ENCODE results near the gene EIF4EBP3. TPM values are rescaled to one million over a fixed set of nuclear protein-coding genes. Genes with fewer than 3 reads are reported as not detected.

The EIF4EBP3 gene
- total RNA-seq, 1 experiment from 2014 or later, result 7.7 TPM

DNA sequence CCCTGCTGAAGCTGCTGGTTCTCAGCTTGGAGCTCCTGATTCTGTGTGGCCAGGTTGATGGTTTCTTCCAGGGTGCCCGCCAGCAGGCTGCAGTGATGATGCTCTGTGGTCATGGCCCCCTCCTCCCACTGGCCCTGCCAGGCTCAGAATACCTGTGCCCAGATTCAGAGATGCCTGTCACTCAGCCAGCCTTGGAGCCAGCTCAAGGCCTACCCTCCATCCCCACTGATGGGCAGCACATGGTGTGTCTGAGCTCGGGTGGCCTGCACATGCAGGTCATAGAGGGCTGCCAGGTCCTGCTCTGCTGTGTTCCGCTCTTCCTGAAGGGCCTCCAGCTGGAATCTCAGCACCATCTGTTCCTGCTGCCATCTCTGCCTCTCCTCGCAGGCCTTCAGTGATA, 22.6 kb downstream of the EIF4EBP3 start:
- Histone ChIP-seq H2BK20ac (ENCODE audit: low read depth, low read length, poor library complexity, severe bottlenecking) (no peak overlapping the region), H2BK15ac (ENCODE audit: low read depth, low read length) (no peak overlapping the region), H3K9me3 (ENCODE audit: control insufficient read depth, low read depth, low read length) (no peaks in the 10 kb centered on the region), H2AK5ac (ENCODE audit: insufficient read length, low read length) (no peak overlapping the region), H3K23me2 (ENCODE audit: insufficient read length, low read depth, low read length, poor library complexity, severe bottlenecking) (peaks cover 3% of the 10 kb centered on the region), H3K23ac (ENCODE audit: insufficient read length, low read depth, low read length) (no peak overlapping the region), H3K79me2 (ENCODE audit: insufficient read depth, low read length) (no peaks in the 10 kb centered on the region), H3T11ph (ENCODE audit: low read length) (no peak overlapping the region), H3K4ac (ENCODE audit: low read depth, low read length) (no peak overlapping the region), H3K27me3 (ENCODE audit: insufficient read depth, low read length) (no peaks in the 10 kb centered on the region), H3K14ac (ENCODE audit: insufficient read depth, low read length) (no peak overlapping the region), H3K56ac (ENCODE audit: insufficient read length, low read depth, low read length) (no peak overlapping the region), H3K9ac (ENCODE audit: extremely low read depth, insufficient read length, low read length) (no peak overlapping the region), H3K18ac (ENCODE audit: insufficient read length, low read depth, low read length) (no peak overlapping the region), H2AFZ (ENCODE audit: low read length) (no peak overlapping the region), H4K8ac (replicated peaks; ENCODE audit: insufficient read length, low read depth, low read length) (no peak overlapping the region), H3K79me1 (ENCODE audit: insufficient read depth, low read depth, low read length, poor library complexity, severe bottlenecking) (no peaks in the 10 kb centered on the region), H2BK5ac (ENCODE audit: insufficient read length, low read length) (no peak overlapping the region), H2BK120ac (ENCODE audit: low read depth, low read length, poor library complexity, severe bottlenecking) (no peak overlapping the region), H4K5ac (ENCODE audit: insufficient read length, low read depth, low read length) (no peak overlapping the region), H3K4me2 (ENCODE audit: insufficient read depth, insufficient read length, low read length) (no peak overlapping the region), H3K4me1 (ENCODE audit: insufficient read depth, low read length) (0 out of 2 replicates have a peak, but pooled peaks cover 2% of the 10 kb centered on the region), H4K20me1 (ENCODE audit: control insufficient read depth, insufficient read depth, insufficient read length) (no peaks in the 10 kb centered on the region), H2BK12ac (ENCODE audit: insufficient read length, low read depth, low read length) (no peak overlapping the region), H3K27ac (ENCODE audit: insufficient read length, low read depth, low read length) (no peak overlapping the region), H4K91ac (ENCODE audit: insufficient read length, low read depth, low read length) (no peak overlapping the region)
- Mint-ChIP-seq H3K27me3 (ENCODE audit: low read depth) (no peaks in the 10 kb centered on the region), H3K4me1 (peaks cover 6 to 10% of the 10 kb centered on the region in 2 experiments; a peak in 3 of 4 replicates), H3K36me3 (ENCODE audit: insufficient read depth in 1 of 3, low read depth in 3 of 3) (peaks cover 7 to 29% (median 22%) of the 10 kb centered on the region in 3 experiments), H3K9me3 (no peaks in the 10 kb centered on the region; a peak in 2 of 5 replicates), H3K4me3 (no peak overlapping the region), H3K27ac (no peak overlapping the region)
- no peak for DNase-seq
- no CpG with 5 or more reads among the region's 4 CpGs for WGBS (ENCODE audit: extremely low coverage, insufficient read length, low lambda C conversion rate)
- TF ChIP-seq, protein P1, sequence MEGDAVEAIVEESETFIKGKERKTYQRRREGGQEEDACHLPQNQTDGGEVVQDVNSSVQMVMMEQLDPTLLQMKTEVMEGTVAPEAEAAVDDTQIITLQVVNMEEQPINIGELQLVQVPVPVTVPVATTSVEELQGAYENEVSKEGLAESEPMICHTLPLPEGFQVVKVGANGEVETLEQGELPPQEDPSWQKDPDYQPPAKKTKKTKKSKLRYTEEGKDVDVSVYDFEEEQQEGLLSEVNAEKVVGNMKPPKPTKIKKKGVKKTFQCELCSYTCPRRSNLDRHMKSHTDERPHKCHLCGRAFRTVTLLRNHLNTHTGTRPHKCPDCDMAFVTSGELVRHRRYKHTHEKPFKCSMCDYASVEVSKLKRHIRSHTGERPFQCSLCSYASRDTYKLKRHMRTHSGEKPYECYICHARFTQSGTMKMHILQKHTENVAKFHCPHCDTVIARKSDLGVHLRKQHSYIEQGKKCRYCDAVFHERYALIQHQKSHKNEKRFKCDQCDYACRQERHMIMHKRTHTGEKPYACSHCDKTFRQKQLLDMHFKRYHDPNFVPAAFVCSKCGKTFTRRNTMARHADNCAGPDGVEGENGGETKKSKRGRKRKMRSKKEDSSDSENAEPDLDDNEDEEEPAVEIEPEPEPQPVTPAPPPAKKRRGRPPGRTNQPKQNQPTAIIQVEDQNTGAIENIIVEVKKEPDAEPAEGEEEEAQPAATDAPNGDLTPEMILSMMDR (conservative IDR thresholded peaks at IDR 0.05), result no peak
